ENCODE measurements around the gene SLC4A3.

The SLC4A3 gene

DNA sequence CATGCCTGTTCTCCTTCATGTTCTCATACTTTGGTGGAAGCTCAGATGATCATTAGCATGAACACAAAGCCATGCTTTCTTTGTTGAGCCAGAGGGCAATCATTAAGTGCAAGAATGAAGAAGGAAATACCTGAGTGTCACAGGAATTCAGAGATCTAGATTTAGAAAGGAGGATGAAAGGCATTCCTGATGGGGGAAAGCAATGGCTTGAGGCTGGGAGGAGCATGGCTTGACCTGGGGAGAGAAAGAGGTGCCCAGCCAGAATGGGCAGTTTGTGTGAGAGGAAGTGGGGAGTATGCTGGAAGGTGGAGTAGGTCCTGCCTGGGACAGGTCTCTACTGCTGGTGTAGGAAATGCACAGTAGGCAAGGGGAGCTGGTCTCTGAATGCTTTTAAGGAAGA is 35.1 kb downstream of the SLC4A3 start:
- Histone ChIP-seq H3K4me2 (ENCODE audit: low read length) (no peak overlapping the region), H2AFZ (no peak overlapping the region), H3K36me3 (ENCODE audit: control insufficient read depth, insufficient read depth, low read length) (no peaks in the 10 kb centered on the region), H3K9ac (no peak overlapping the region), H3K27ac (no peak overlapping the region), H3K4me3 (ENCODE audit: low read depth, low read length) (no peak overlapping the region), H3K27me3 (ENCODE audit: control insufficient read depth, insufficient read depth, low read length) (no peaks in the 10 kb centered on the region), H3K4me1 (no peaks in the 10 kb centered on the region), H3K79me2 (no peaks in the 10 kb centered on the region), H3K9me3 (ENCODE audit: control insufficient read depth, low read length) (no peaks in the 10 kb centered on the region)
- TF ChIP-seq, protein P1, sequence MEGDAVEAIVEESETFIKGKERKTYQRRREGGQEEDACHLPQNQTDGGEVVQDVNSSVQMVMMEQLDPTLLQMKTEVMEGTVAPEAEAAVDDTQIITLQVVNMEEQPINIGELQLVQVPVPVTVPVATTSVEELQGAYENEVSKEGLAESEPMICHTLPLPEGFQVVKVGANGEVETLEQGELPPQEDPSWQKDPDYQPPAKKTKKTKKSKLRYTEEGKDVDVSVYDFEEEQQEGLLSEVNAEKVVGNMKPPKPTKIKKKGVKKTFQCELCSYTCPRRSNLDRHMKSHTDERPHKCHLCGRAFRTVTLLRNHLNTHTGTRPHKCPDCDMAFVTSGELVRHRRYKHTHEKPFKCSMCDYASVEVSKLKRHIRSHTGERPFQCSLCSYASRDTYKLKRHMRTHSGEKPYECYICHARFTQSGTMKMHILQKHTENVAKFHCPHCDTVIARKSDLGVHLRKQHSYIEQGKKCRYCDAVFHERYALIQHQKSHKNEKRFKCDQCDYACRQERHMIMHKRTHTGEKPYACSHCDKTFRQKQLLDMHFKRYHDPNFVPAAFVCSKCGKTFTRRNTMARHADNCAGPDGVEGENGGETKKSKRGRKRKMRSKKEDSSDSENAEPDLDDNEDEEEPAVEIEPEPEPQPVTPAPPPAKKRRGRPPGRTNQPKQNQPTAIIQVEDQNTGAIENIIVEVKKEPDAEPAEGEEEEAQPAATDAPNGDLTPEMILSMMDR (IDR thresholded peaks at IDR 0.05): no peak

DNA sequence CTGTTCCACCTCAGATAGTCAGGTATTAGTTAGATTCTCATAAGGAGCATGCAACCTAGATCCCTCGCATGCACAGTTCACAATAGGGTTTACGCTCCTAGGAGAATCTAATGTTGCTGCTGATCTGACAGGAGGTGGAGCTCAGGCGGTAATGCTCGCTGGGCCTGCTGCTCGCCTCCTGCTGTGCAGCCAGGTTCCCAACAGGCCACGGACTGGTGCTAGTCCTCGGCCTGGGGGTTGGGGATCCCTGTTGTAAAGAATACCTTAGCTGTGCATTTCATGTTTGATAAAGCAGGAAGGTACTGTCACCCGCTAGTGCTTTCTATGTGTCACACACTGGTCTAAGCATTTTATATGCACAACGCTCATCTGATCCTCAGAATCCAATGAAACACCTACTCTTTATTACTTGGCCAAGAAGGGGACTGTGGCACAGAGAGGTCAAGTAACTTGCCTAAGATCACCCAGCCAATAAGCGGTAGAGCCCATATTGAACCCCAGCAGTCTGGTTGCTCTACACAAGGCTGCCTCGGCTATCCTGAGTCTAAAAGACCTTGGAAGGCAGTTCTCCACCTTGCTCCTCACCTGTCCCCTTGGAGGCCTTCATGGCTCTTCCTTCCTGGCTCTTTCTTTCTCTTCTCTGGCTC is 35.8 kb downstream of the SLC4A3 start:
- Histone ChIP-seq H2AFZ (no peak overlapping the region), H3K27me3 (ENCODE audit: control insufficient read depth, insufficient read depth, low read length) (no peaks in the 10 kb centered on the region), H3K79me2 (no peaks in the 10 kb centered on the region), H3K4me1 (no peaks in the 10 kb centered on the region), H3K4me2 (ENCODE audit: low read length) (no peak overlapping the region), H3K4me3 (ENCODE audit: low read depth, low read length) (no peak overlapping the region), H3K27ac (no peak overlapping the region), H3K36me3 (ENCODE audit: control insufficient read depth, insufficient read depth, low read length) (no peaks in the 10 kb centered on the region), H3K9ac (no peak overlapping the region), H3K9me3 (ENCODE audit: control insufficient read depth, low read length) (no peaks in the 10 kb centered on the region)
- TF ChIP-seq, protein P1 (IDR thresholded peaks at IDR 0.05): no peak

DNA sequence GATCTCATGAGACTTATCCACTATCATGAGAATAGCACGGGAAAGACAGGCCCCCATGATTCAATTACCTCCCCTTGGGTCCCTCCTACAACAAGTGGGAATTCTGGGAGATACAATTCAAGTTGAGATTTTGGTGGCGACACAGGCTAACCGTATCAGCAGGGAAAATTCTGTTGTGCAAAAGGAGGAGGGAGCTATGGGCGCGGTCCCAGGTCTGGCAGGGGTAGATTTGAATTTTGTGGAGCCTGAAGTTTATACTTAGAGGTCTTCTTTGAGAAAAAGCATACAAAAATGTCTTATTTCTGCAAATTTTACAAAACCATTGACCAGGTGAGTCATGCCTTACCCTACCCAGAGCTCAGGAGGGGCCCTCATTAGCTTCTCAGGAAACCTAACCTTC is 36.6 kb downstream of the SLC4A3 start:
- Histone ChIP-seq H3K4me2 (ENCODE audit: low read length) (no peak overlapping the region), H3K9ac (no peak overlapping the region), H3K36me3 (ENCODE audit: control insufficient read depth, insufficient read depth, low read length) (no peaks in the 10 kb centered on the region), H3K27ac (no peak overlapping the region), H2AFZ (no peak overlapping the region), H3K27me3 (ENCODE audit: control insufficient read depth, insufficient read depth, low read length) (no peaks in the 10 kb centered on the region), H3K4me1 (no peaks in the 10 kb centered on the region), H3K4me3 (ENCODE audit: low read depth, low read length) (no peak overlapping the region), H3K9me3 (ENCODE audit: control insufficient read depth, low read length) (no peaks in the 10 kb centered on the region), H3K79me2 (no peaks in the 10 kb centered on the region)
- TF ChIP-seq, protein P1 (IDR thresholded peaks at IDR 0.05): no peak

DNA sequence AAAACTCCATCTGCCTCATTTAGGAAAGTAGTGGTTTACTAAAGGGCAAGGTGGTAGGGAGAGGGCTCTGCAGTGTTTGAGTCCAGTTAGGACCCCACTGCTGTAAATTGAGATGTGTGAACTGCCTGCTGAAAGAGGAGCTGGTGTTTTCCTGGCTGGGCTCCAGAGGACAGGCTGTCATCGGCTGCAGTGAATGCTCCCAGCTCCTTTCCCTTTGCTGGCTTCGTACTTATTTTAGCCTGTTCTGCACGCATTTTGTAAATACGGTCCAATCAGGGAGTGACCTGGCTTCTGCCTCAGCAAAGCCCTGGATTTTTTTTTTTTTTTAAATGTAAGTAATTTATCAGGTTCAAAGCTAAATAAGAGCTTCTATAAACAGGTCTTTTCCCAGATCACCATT is 37.5 kb downstream of the SLC4A3 start:
- Histone ChIP-seq H3K4me2 (ENCODE audit: low read length) (no peak overlapping the region), H3K9ac (no peak overlapping the region), H3K79me2 (no peaks in the 10 kb centered on the region), H3K27me3 (ENCODE audit: control insufficient read depth, insufficient read depth, low read length) (no peaks in the 10 kb centered on the region), H3K9me3 (ENCODE audit: control insufficient read depth, low read length) (no peaks in the 10 kb centered on the region), H3K27ac (no peak overlapping the region), H3K4me1 (no peaks in the 10 kb centered on the region), H3K4me3 (ENCODE audit: low read depth, low read length) (no peak overlapping the region), H2AFZ (no peak overlapping the region), H3K36me3 (ENCODE audit: control insufficient read depth, insufficient read depth, low read length) (no peaks in the 10 kb centered on the region)
- TF ChIP-seq, protein P1 (IDR thresholded peaks at IDR 0.05): no peak

DNA sequence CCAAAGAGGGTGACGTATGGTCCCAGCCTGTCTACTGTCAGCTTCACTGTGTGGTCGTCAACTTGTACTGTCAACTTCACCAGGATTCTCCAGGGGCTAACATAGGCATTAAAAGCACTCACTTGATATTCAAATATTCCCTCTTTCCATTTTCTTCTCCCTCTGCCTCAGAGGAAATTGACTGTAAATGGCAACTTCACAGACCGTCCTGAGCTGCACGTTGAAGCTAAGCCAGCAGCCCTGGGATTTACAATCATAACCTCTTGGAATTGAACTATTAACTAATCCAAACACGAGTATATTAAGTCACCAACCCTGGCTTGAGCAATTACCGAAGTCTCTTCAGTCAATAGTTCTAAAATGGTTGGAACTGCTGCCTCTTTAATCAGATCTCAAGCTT is 38.5 kb downstream of the SLC4A3 start:
- Histone ChIP-seq H3K4me3 (ENCODE audit: low read depth, low read length) (no peak overlapping the region), H3K27ac (no peak overlapping the region), H2AFZ (no peak overlapping the region), H3K9me3 (ENCODE audit: control insufficient read depth, low read length) (no peaks in the 10 kb centered on the region), H3K4me1 (no peaks in the 10 kb centered on the region), H3K27me3 (ENCODE audit: control insufficient read depth, insufficient read depth, low read length) (no peaks in the 10 kb centered on the region), H3K79me2 (no peaks in the 10 kb centered on the region), H3K9ac (no peak overlapping the region), H3K36me3 (ENCODE audit: control insufficient read depth, insufficient read depth, low read length) (no peaks in the 10 kb centered on the region), H3K4me2 (ENCODE audit: low read length) (no peak overlapping the region)
- TF ChIP-seq, protein P1 (IDR thresholded peaks at IDR 0.05): no peak

All from parathyroid adenoma (tissue), 2 donors.